Activated naive CD8-positive, alpha-beta T cell (primary cell): ENCODE data around the gene GNGT1.
A peak's percentile ranks its signal among the peaks of the same experiment; 100 is the strongest.

ENCODE experiments used
- H3K27ac Mint-ChIP-seq: one replicate; pipeline ENCODE4 v1.8.0; 2021; ENCODE audit warnings: mixed read lengths
- H3K27me3 Mint-ChIP-seq: one replicate; pipeline ENCODE4 v1.8.0; 2021; ENCODE audit warnings: mixed read lengths
- H3K36me3 Mint-ChIP-seq: one replicate; pipeline ENCODE4 v1.8.0; 2021; ENCODE audit warnings: mixed read lengths
- H3K4me1 Mint-ChIP-seq: one replicate; pipeline ENCODE4 v1.8.0; 2021; ENCODE audit warnings: low read depth, mixed read lengths
- H3K4me3 Mint-ChIP-seq: one replicate; pipeline ENCODE4 v1.8.0; 2021; ENCODE audit warnings: mild to moderate bottlenecking, mixed read lengths
- H3K9me3 Mint-ChIP-seq: one replicate; pipeline ENCODE4 v1.8.0; 2021; ENCODE audit warnings: low read depth, mixed read lengths

The GNGT1 gene

GRCh38 chr7:93920496-93921182 is 14.3 kb downstream of the GNGT1 start:
- peaks cover 24% of the 10 kb centered on the region for H3K27me3 Mint-ChIP-seq
- H3K4me3 Mint-ChIP-seq, result no peak overlapping the region

GRCh38 chr7:93921186-93921585 is 14.8 kb downstream of the GNGT1 start:
- peak overlapping the region; percentile 59 for H3K4me3 Mint-ChIP-seq
- H3K27me3 Mint-ChIP-seq, result peaks cover 24% of the 10 kb centered on the region
- peaks cover 7% of the 10 kb centered on the region for H3K4me1 Mint-ChIP-seq
- H3K36me3 Mint-ChIP-seq, result no peaks in the 10 kb centered on the region
- H3K9me3 Mint-ChIP-seq, result no peaks in the 10 kb centered on the region
- no peak overlapping the region for H3K27ac Mint-ChIP-seq

More at GRCh38 chr7:93920496-93921182, 14.3 kb downstream of the GNGT1 start:
- no peaks in the 10 kb centered on the region for H3K9me3 Mint-ChIP-seq
- H3K4me1 Mint-ChIP-seq, result peaks cover 7% of the 10 kb centered on the region
- no peaks in the 10 kb centered on the region for H3K36me3 Mint-ChIP-seq
- no peak overlapping the region for H3K27ac Mint-ChIP-seq

- no peaks in the 10 kb centered on the region for H3K9me3 Mint-ChIP-seq
- H3K27me3 Mint-ChIP-seq, result peaks cover 24% of the 10 kb centered on the region
- no peaks in the 10 kb centered on the region for H3K36me3 Mint-ChIP-seq
- H3K4me1 Mint-ChIP-seq, result peaks cover 7% of the 10 kb centered on the region
- peak within 1 kb of the TSS; percentile 59 for H3K4me3 Mint-ChIP-seq
- no peak within 1 kb of the TSS for H3K27ac Mint-ChIP-seq
Measured at GRCh38 chr7:93921607-93922566, 15.5 kb downstream of the GNGT1 start, which contains the start of gene GNG11. Gene GNG11 (plus strand): TSS chr7:93921735. CDS start chr7:93922138, 403 bp downstream.

GRCh38 chr7:93923296-93923695 is 16.9 kb downstream of the GNGT1 start:
- Mint-ChIP-seq H3K27me3 (peaks cover 21% of the 10 kb centered on the region), H3K36me3 (no peaks in the 10 kb centered on the region), H3K27ac (no peak overlapping the region), H3K9me3 (no peaks in the 10 kb centered on the region), H3K4me3 (no peak overlapping the region), H3K4me1 (peaks cover 7% of the 10 kb centered on the region)

GRCh38 chr7:93923942-93924341 is 17.6 kb downstream of the GNGT1 start:
- H3K36me3 Mint-ChIP-seq, result no peaks in the 10 kb centered on the region
- no peak overlapping the region for H3K4me3 Mint-ChIP-seq
- H3K9me3 Mint-ChIP-seq, result no peaks in the 10 kb centered on the region
- H3K27ac Mint-ChIP-seq, result no peak overlapping the region
- H3K4me1 Mint-ChIP-seq, result peaks cover 7% of the 10 kb centered on the region
- peaks cover 21% of the 10 kb centered on the region for H3K27me3 Mint-ChIP-seq

- H3K4me3 Mint-ChIP-seq, result no peak overlapping the region
- H3K4me1 Mint-ChIP-seq, result peaks cover 3% of the 10 kb centered on the region
- no peak overlapping the region for H3K27ac Mint-ChIP-seq
- H3K36me3 Mint-ChIP-seq, result no peaks in the 10 kb centered on the region
- H3K9me3 Mint-ChIP-seq, result no peaks in the 10 kb centered on the region
- peaks cover 13% of the 10 kb centered on the region for H3K27me3 Mint-ChIP-seq
Measured at GRCh38 chr7:93926800-93927199, 20.4 kb downstream of the GNGT1 start.

- H3K9me3 Mint-ChIP-seq, result no peaks in the 10 kb centered on the region
- H3K36me3 Mint-ChIP-seq, result no peaks in the 10 kb centered on the region
- no peaks in the 10 kb centered on the region for H3K4me1 Mint-ChIP-seq
- H3K27ac Mint-ChIP-seq, result no peak overlapping the region
- H3K27me3 Mint-ChIP-seq, result peaks cover 10% of the 10 kb centered on the region
- H3K4me3 Mint-ChIP-seq, result no peak overlapping the region
Measured at GRCh38 chr7:93927585-93927984, 21.2 kb downstream of the GNGT1 start.

GRCh38 chr7:93931655-93932054 is 25.3 kb downstream of the GNGT1 start:
- H3K27ac Mint-ChIP-seq, result no peak overlapping the region
- H3K27me3 Mint-ChIP-seq, result peaks cover 8% of the 10 kb centered on the region
- no peaks in the 10 kb centered on the region for H3K4me1 Mint-ChIP-seq
- no peaks in the 10 kb centered on the region for H3K9me3 Mint-ChIP-seq
- no peak overlapping the region for H3K4me3 Mint-ChIP-seq
- no peaks in the 10 kb centered on the region for H3K36me3 Mint-ChIP-seq

- Mint-ChIP-seq H3K9me3 (no peaks in the 10 kb centered on the region), H3K36me3 (no peaks in the 10 kb centered on the region), H3K27me3 (peaks cover 9% of the 10 kb centered on the region), H3K4me3 (no peak overlapping the region), H3K4me1 (no peaks in the 10 kb centered on the region), H3K27ac (no peak overlapping the region)
Measured at GRCh38 chr7:93933156-93933555, 26.8 kb downstream of the GNGT1 start.

GRCh38 chr7:93935102-93935501 is 28.7 kb downstream of the GNGT1 start:
- Mint-ChIP-seq H3K4me3 (no peak overlapping the region), H3K4me1 (no peaks in the 10 kb centered on the region), H3K36me3 (no peaks in the 10 kb centered on the region), H3K27me3 (peaks cover 9% of the 10 kb centered on the region), H3K27ac (no peak overlapping the region), H3K9me3 (no peaks in the 10 kb centered on the region)

- Mint-ChIP-seq H3K27me3 (peaks cover 12% of the 10 kb centered on the region), H3K36me3 (no peaks in the 10 kb centered on the region), H3K27ac (no peak overlapping the region), H3K9me3 (no peaks in the 10 kb centered on the region), H3K4me3 (no peak overlapping the region), H3K4me1 (no peaks in the 10 kb centered on the region)
Measured at GRCh38 chr7:93937818-93938217, 31.5 kb downstream of the GNGT1 start.

GRCh38 chr7:93938293-93938692 is 31.9 kb downstream of the GNGT1 start:
- H3K27ac Mint-ChIP-seq, result no peak overlapping the region
- no peaks in the 10 kb centered on the region for H3K36me3 Mint-ChIP-seq
- peaks cover 12% of the 10 kb centered on the region for H3K27me3 Mint-ChIP-seq
- H3K4me1 Mint-ChIP-seq, result no peaks in the 10 kb centered on the region
- no peak overlapping the region for H3K4me3 Mint-ChIP-seq
- H3K9me3 Mint-ChIP-seq, result no peaks in the 10 kb centered on the region

- Mint-ChIP-seq H3K27me3 (peaks cover 9% of the 10 kb centered on the region), H3K4me1 (no peaks in the 10 kb centered on the region), H3K9me3 (no peaks in the 10 kb centered on the region), H3K27ac (no peak overlapping the region), H3K36me3 (no peaks in the 10 kb centered on the region), H3K4me3 (no peak overlapping the region)
Measured at GRCh38 chr7:93941945-93942344, 35.6 kb downstream of the GNGT1 start.

- peaks cover 4% of the 10 kb centered on the region for H3K27me3 Mint-ChIP-seq
- H3K4me1 Mint-ChIP-seq, result no peaks in the 10 kb centered on the region
- no peak overlapping the region for H3K27ac Mint-ChIP-seq
- no peaks in the 10 kb centered on the region for H3K9me3 Mint-ChIP-seq
- H3K4me3 Mint-ChIP-seq, result no peak overlapping the region
- no peaks in the 10 kb centered on the region for H3K36me3 Mint-ChIP-seq
Measured at GRCh38 chr7:93943816-93944540, 37.6 kb downstream of the GNGT1 start.

GRCh38 chr7:93944673-93945072 is 38.3 kb downstream of the GNGT1 start:
- H3K27me3 Mint-ChIP-seq, result peaks cover 6% of the 10 kb centered on the region
- no peaks in the 10 kb centered on the region for H3K4me1 Mint-ChIP-seq
- H3K36me3 Mint-ChIP-seq, result no peaks in the 10 kb centered on the region
- no peak overlapping the region for H3K4me3 Mint-ChIP-seq
- no peaks in the 10 kb centered on the region for H3K9me3 Mint-ChIP-seq
- no peak overlapping the region for H3K27ac Mint-ChIP-seq
